Putamen (tissue), 1 donor: ENCODE measurements around the gene CIDEC.
"Not testable (repeated sequence)": the region's sequence is repeated elsewhere in the genome, so short reads cannot be mapped to it uniquely, and the experiment has no call there.

Experiments used
- DNase-seq: peaks from one replicate; pipeline ENCODE4 v3.0.0-alpha.2; 2016; ENCODE audit warnings: low spot score

CIDEC gene

DNA sequence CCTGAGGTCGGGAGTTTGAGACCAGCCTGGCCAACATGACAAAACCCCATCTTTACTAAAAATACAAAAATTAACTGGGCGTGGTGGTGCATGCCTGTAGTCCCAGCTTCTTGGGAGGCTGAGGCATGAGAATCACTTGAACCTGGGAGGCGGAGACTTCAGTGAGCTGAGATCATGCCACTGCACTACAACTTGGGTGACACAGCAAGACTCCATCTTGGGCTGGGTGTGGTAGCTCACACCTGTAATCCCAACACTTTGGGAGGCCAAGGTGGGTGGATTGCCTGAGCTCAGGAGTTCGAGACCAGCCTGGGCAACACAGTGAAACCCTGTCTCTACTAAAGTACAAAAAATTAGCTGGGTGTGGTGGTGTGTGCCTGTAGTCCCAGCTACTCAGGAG lies 3.8 kb downstream of the CIDEC start:
- not testable (repeated sequence) for DNase-seq

DNA sequence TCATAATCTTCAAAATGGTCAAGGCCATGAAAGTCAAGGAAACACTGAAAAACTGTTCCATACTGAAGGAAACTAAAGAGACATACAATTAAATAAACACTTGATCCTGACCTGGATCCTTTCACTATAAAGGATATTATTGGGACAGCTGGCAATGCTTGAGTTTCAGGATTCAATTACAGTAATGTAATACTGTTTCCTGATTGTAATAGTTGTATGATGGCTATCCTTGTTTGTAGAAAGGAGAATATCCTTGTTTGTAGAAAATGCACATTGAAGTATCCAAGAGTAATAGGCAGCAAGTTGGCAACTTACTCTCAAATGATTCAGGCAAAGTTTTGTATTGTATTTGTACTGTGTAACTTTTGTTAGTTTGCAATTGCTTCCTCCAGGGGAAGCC lies 4.6 kb downstream of the CIDEC start:
- no peak for DNase-seq

DNA sequence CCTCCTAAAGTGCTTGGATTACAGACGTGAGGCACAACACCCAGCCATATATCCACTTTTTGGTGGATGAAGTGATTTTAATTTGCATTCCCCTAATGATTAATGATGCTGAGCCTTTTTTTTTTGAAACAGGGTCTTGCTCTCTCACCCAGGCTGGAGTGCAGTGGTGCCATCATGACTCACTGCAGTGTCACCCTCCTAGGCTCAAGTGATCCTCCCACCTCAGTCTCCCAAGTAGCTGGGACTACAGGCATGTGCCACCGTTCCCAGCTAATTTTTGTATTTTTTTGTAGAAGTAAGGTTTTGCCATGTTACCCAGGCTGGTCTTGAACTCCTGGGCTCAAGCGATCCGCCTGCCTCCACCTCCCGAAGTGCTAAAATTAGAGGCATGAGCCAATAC lies 8.0 kb downstream of the CIDEC start:
- not testable (repeated sequence) for DNase-seq

- no peak for DNase-seq
These were observed 9.1 kb downstream of the CIDEC start for GRCh38 chr3:9870978-9871377.

DNA sequence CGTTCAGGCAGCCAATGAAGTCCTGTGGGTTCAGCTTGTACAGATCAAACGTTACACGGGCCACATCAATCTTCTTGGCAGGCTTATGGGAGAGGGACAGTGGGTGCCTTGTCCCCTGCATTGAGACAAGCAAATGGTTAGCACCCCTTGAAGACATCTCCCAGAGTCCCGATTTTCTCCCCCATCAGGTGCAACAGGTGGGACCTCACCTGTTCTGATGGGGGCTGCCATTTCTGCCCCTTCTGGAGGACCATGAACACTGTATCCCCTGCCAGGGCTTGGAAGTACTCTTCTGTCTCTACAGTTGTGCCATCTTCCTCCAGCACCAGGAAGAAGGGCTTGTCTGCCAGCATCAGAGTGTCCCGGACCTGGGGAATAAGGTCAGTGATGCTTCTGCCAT lies 10.1 kb downstream of the CIDEC start:
- DNase-seq, result no peak

GRCh38 chr3:9867106-9867505 lies 12.9 kb downstream of the CIDEC start:
- DNase-seq, result no peak

DNA sequence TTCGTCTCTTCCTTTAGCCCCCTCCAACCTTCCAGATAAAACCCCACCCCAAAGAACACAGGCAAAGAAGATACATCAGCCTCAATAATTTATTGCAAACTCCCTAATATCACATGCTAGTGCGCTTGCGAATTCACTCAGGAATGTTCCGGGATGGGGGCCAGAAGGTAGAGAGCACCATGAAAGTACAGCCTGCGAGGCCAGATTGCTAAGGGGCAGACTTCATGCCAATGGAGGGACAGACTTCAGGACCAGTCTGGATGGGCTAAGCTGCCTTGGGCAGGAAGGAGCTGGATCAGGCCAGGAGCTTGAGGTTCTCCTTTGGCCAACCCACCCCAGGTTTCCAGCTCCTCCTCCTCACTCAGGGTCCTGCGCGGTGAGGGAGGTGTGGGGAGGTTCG lies 13.4 kb downstream of the CIDEC start:
- DNase-seq, result no peak

GRCh38 chr3:9865125-9865637 lies 14.9 kb downstream of the CIDEC start:
- not testable (repeated sequence) for DNase-seq

DNA sequence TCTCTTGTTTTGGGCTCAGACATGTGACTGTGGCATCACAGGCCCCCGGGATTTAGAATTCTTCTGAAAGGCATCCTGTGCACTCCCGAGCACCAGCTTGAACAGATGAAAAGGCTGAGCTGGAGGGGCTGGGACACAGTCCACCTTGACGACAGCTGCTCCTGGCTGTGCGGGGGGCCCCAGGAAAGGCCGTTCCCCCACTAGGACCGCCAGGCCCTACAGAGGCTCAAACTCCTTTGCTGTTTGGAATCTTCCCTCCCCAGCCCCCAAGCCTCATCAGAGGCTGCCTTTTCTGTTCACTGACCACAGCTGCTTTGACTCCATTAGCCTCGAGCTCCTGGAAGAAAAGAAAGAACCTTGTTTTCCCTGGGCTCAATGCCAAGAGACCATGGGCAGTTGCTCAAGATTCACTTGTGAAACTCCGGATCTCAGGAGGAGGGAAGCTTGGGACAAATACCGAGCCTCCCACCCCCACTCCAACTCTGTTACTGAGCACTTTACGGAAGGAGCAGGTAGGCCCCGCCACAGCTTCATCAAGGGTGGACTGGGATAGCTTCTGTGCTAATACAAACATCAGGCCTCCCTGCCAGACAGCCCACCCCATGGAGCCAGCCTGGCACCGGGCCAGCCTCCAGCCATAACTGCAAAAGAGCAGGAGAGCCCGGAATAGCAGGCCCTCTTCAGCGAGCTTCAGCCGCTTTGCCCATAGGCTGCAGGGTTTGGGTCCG lies 15.7 kb downstream of the CIDEC start:
- DNase-seq, result peak; percentile 76

GRCh38 chr3:9863058-9863772 lies 16.8 kb downstream of the CIDEC start:
- no peak for DNase-seq

GRCh38 chr3:9862391-9863057 lies 17.5 kb downstream of the CIDEC start:
- no peak for DNase-seq

GRCh38 chr3:9861626-9862130 lies 18.4 kb downstream of the CIDEC start:
- DNase-seq, result no peak

GRCh38 chr3:9861201-9861600 lies 18.9 kb downstream of the CIDEC start:
- DNase-seq, result no peak

- DNase-seq, result no peak
These were observed 20.5 kb downstream of the CIDEC start for GRCh38 chr3:9859530-9860025.

DNA sequence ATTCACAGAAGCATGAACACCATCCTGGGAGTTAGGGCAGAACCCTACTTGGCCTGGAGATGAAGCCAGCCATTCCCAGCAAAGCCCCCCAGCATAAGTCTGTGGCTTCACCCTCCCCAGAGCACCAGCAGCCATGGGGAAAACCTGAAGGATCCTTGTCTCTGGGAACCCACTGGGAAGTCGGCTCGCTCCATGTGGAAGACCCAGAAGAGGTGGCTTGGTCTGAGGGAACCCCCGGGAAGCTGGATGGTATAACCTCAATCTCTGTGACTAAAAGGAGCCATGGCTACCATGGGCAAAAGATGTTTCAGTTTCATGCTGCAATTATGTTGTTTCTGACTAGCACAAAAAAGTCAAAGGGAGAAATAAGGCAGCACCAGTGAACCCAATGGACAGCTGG lies 24.5 kb downstream of the CIDEC start:
- DNase-seq, result no peak

DNA sequence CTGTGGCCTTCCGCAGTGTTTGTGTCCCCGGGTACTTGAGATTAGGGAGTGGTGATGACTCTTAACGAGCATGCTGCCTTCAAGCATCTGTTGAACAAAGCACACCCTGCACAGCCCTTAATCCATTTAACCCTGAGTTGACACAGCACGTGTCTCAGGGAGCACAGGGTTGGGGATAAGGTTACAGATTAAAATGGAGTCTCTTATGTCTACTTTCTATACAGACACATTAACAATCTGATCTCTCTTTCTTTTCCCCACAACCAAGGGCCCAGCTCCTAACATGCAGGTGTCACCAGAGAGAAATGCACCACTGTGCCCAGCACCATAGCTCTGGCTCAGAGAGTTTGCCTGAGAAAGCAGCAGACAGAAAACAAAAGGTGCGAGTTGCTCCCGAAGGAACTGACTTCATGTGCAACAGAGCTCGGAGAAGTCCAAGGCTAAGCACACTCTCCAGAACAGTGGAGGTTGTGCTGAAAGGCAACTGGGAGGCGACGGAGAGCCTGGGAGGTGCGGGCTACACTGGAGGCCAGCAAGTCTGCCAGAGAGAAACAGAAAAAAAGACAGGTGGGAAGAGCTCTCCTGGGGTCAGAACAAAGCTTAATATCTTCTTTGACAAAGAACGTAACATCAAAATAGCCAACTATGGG lies 25.6 kb downstream of the CIDEC start:
- not testable (repeated sequence) for DNase-seq

DNA sequence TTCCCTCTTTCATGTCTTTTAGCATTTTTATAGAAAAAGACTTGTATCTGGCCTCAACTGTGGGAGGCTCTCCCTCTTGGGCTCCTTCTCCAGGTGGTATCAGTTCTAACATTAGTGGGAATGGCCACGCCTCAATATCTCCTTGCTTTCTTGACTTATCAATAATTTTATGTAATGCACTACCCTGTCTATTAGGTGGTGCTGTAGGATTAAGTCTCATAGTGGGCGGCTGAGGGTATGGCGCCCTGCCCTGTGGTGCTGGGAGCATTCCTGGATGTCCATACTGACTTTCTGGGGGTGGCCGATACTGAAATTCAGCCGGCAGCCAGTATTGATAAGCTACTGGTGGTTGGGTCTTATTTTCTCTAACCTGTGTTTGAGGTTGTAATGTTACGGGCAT lies 27.5 kb downstream of the CIDEC start:
- DNase-seq, result no peak

DNA sequence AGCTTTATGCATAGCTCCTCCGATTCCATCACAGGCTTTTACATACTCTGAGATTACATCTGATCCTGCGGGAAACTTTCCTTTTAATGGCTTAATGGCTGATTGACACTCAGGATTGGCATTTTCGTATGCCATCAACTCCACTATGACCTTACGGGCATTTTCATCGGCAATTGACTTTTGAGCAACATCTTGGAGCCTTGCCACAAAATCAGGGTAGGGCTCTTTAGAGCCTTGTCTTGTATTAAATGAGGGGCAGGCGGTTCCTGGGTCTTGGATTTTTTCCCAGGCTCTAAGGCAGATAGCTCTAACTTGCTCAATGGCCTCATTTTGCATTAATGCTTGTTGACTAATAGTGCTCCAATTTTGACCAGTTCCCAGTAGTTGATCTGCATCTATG lies 28.1 kb downstream of the CIDEC start:
- not testable (repeated sequence) for DNase-seq

DNA sequence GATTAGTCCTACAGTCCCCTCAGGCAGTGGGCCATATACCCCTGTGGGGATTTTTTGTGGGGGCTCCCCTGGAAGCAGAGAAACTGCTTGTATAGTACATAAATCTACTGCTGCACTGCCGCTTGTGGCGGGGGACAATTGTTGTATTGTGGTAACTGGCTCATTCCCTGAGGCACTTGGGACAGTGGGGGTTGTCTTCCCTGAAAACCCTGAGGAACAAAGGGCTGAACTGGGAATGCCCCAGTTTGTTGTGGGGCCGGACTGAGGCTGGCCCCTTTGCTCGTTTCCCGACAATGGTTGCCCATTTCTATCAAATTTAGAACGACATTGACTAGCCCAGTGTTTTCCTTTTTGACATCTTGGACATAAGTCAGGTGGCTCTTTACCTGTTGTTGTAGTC lies 28.7 kb downstream of the CIDEC start:
- DNase-seq, result not testable (repeated sequence)

- peak; percentile 26 for DNase-seq
These were observed 31.2 kb downstream of the CIDEC start for GRCh38 chr3:9848860-9849259.

- not testable (repeated sequence) for DNase-seq
These were observed 32.2 kb downstream of the CIDEC start for GRCh38 chr3:9847870-9848269.

DNA sequence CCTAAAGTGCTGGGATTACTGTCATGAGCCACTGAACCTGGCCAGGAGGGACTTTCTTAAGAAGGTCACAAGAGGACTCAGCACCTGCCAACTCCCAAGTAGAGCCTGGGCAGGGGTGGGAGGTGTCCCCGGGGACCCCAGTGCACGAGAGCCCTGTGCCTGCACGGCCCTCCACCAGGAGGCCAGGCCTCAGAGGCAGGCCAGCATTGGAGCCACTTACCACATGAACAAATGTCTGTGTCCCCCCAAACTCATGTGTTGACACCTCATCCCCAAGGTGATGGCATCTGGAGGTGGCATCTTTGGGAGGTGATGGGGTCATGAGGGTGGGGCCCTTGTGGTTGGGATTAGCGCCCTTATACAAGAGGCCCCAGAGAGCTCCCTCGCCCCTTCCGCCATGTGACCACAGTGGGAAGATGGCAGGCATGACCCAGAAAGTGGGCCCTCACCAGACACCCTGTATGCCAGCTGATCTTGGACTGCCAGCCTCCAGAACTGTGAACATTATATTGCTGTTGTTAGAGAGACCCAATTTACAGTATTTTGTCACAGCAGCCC lies 33.0 kb downstream of the CIDEC start:
- no peak for DNase-seq
